Renal cortex interstitium (tissue), 11 donors: ENCODE results near the gene XRN1. TPM values are rescaled to one million over a fixed set of nuclear protein-coding genes. Genes with fewer than 3 reads are reported as not detected.
"Not testable (repeated sequence)": the region's sequence is repeated elsewhere in the genome, so short reads cannot be mapped to it uniquely, and the experiment has no call there.

Experiments used
- DNase-seq, 11 donors: peaks; one replicate each; pipeline ENCODE4 v3.0.0-alpha.2; 2013; ENCODE audit warnings: low read depth in 9 of 11, low spot score in 4 of 11; ENCODE audit errors: extremely low read depth in 1 of 11
- polyA plus RNA-seq, 3 donors: library from polyadenylated mRNA; unstranded; fragments of 120-200 nt; gene quantifications; one replicate each; pipeline ENCODE4 v1.2.1, GENCODE V29; 2013; ENCODE audit not compliant: insufficient read length in 3 of 3

The XRN1 gene
- polyA plus RNA-seq, 3 donors, result 21.1 to 34.3 (median 29.1) TPM

GRCh38 chr3:142444343-142444742, 3.5 kb downstream of the XRN1 start:
- no peak for DNase-seq

GRCh38 chr3:142443060-142443459, 4.8 kb downstream of the XRN1 start:
- not testable (repeated sequence) for DNase-seq

- not testable (repeated sequence) for DNase-seq
Observed at GRCh38 chr3:142439499-142440220, 8.2 kb downstream of the XRN1 start.

GRCh38 chr3:142438096-142438495, 9.7 kb downstream of the XRN1 start:
- DNase-seq, result not testable (repeated sequence)

- no peak for DNase-seq
Observed at GRCh38 chr3:142436951-142437585, 10.8 kb downstream of the XRN1 start.

DNA sequence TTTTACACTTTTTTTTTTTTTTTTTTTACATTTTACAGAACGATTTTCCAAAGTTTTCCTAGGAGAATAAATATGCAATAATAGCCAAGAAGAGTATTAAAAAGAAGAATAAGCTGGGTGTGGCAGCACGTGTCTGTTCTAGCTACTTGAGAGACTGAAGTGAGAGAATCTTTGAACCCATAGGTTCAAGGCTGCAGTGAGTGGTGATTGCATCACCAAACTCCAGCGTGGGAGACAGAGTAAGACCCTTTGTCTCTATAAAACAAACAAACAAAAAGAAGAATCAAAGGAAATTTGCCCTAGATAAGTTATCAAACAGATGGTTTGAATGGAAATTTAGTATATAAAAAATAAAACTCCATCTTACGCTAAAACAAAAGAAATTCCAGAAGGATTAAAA, 13.3 kb downstream of the XRN1 start:
- DNase-seq, result no peak

GRCh38 chr3:142433110-142433509, 14.7 kb downstream of the XRN1 start:
- DNase-seq, result no peak

GRCh38 chr3:142429582-142429981, 18.3 kb downstream of the XRN1 start:
- DNase-seq, result no peak

DNA sequence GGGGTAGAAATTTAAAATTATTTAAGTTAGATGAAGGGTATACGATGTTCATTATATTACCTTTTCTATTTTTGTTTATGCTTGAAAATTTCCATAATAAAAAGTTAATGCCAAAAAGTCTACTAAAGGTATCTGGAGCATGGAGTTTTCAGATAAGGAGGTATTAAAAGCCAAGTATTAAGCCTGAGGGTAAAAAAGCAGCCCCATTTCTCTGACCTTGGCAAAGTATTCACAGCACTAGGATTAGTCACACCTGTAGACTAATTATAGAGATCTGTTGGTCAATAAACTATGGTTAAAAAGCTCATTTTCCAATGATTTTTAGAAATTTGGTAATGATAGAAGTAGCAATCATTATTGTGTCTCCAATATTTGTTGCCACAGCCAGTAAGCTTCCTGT, 23.1 kb downstream of the XRN1 start:
- no peak for DNase-seq

GRCh38 chr3:142418926-142419592, 28.8 kb downstream of the XRN1 start:
- DNase-seq, result no peak

DNA sequence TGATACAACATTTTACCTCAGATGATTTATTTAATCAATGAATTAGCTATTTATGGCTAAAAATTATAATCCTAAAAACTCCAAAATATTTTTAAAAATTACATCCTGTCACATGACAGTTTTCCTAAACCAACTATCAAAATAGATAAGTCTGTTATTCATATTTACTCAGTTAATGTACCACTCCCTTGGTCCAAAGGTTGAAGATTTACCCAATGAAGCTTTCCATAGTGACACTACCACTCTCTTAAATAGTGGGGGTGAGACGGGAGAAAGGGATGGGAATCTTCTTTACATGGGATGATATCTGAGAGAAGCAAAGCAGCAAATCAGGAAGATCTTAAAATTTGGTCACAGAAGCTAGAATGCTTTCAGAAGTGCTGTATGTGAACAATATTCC, 30.5 kb downstream of the XRN1 start:
- no peak for DNase-seq

DNA sequence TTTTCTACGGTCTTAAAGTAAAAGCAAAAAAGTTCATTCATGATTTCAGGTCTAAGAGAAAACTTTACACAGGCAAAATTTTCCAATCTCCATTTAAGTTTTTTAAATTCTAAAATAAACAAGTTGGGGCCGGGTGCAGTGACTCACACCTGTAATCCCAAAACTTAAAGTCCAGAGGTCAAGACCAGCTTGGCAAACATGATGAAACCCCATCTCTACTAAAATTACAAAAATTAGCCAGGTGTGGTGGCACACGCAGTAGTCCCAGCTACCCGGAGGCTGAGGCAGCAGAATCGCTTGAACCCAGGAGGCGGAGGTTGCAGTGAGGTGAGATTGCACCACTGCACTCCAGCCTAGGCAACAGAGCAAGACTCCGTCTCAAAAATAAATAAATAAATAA, 47.3 kb downstream of the XRN1 start:
- not testable (repeated sequence) for DNase-seq

DNA sequence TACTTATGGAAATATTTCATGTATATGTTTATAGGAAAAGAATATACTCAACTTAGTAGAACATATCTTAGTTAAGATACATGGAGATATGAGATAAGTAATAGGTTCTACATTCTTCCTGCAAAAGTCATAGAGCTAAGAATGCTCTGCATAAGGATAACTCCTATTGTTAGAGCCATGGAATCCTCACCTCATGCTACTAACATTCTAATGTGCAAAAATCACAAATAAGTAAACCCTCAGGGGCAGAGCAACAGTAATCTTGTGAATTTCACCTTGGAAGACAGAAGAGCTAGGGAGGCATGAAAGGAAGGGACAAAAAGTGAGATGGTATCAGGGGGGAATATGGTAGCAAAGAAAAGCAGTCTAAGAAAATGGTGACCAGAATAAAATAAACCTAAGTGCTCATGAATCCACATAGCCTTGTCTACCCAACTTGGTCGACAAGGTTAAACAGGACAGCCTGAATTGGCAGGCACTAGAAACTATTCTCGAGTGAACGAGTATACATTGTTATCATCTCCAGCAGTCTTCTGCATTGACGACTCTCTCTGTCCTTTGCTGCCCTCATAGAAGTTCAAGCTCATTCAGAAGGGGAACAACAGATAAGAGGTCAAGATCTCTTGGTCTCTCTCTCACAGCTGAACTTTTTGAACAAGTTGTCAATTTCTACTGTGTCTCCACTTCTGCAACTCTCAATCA, 52.8 kb downstream of the XRN1 start:
- DNase-seq, result no peak

DNA sequence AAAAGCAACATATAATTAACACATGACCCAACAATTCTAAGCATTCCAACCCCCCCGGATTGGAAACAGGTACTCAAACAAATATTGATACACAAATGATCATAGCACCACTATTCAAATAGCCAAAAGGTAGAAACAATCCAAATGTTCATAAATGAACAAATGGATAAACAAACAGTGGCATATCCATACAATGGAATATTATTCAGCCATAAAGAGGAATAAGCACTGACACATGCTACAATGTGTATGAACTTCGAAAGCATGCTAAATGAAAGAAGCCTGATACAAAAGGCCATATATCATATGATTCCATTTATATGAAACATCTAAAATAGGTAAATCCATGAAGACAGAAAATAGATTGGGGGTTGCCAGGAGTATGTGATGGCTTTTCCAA, 62.8 kb downstream of the XRN1 start:
- DNase-seq, result no peak

GRCh38 chr3:142374687-142375086, 73.2 kb downstream of the XRN1 start:
- no peak for DNase-seq

GRCh38 chr3:142369576-142369975, 78.3 kb downstream of the XRN1 start:
- DNase-seq, result not testable (repeated sequence)

GRCh38 chr3:142366434-142366833, 81.4 kb downstream of the XRN1 start:
- DNase-seq, result no peak

GRCh38 chr3:142363936-142364467, 83.8 kb downstream of the XRN1 start:
- DNase-seq, result no peak

DNA sequence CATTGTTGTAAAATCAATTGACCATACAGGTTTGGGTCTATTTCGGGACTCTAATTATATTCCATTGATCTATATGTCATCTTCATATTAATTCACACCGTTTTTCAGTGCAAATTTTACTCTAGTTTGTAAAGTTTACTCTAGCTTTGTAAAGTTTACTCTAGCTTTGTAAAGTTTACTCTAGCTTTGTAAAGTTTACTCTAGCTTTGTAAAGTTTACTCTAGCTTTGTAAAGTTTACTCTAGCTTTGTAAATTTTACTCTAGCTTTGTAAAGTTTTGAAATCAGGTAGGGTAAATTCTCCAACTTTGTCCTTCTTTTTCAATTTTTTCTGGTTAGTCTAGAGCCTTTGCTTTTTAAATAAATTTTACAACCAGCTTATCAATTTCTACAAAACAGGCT, 84.4 kb downstream of the XRN1 start:
- not testable (repeated sequence) for DNase-seq
